Measurements from ENCODE around the gene PLCB1. TPM values are rescaled to one million over a fixed set of nuclear protein-coding genes. Genes with fewer than 3 reads are reported as not detected.

Gene PLCB1
- total RNA-seq, 4 donors from 2014 or later, result 7.2 to 28.1 (median 9.6) TPM

- no peak overlapping the region for H3K4me3 ChIP-seq
- H3K36me3 ChIP-seq, result no peaks in the 10 kb centered on the region
- no peak for DNase-seq
- H3K4me1 ChIP-seq, result peaks cover 0 to 4% (median 0%) of the 10 kb centered on the region in 4 donors
- TF ChIP-seq POLR2A (IDR thresholded peaks at IDR 0.05) (no peak), CTCF (IDR thresholded peaks at IDR 0.05) (no peak)
- H3K27ac ChIP-seq, result no peak overlapping the region
- H3K9me3 ChIP-seq, result no peaks in the 10 kb centered on the region
- no peaks in the 10 kb centered on the region for H3K27me3 ChIP-seq
Observed at GRCh38 chr20:8395956-8396355, 263.9 kb downstream of the PLCB1 start.

GRCh38 chr20:8398263-8399051, 266.4 kb downstream of the PLCB1 start:
- no peak for DNase-seq
- TF ChIP-seq POLR2A (IDR thresholded peaks at IDR 0.05) (no peak), CTCF (IDR thresholded peaks at IDR 0.05) (no peak)
- peaks cover 0 to 4% (median 0%) of the 10 kb centered on the region in 4 donors for H3K4me1 ChIP-seq
- no peak overlapping the region for H3K27ac ChIP-seq
- H3K27me3 ChIP-seq, result no peaks in the 10 kb centered on the region
- H3K36me3 ChIP-seq, result no peaks in the 10 kb centered on the region
- H3K9me3 ChIP-seq, result no peaks in the 10 kb centered on the region
- no peak overlapping the region for H3K4me3 ChIP-seq

GRCh38 chr20:8399947-8400346, 267.9 kb downstream of the PLCB1 start:
- Histone ChIP-seq H3K4me1 (peaks cover 0 to 4% (median 0%) of the 10 kb centered on the region in 4 donors), H3K9me3 (no peaks in the 10 kb centered on the region), H3K4me3 (no peak overlapping the region), H3K27ac (no peak overlapping the region), H3K27me3 (no peaks in the 10 kb centered on the region), H3K36me3 (no peaks in the 10 kb centered on the region)
- DNase-seq, result no peak
- no peak for TF ChIP-seq CTCF (IDR thresholded peaks at IDR 0.05)
- TF ChIP-seq POLR2A (IDR thresholded peaks at IDR 0.05), result no peak

GRCh38 chr20:8400486-8400885, 268.4 kb downstream of the PLCB1 start:
- no peak for DNase-seq
- no peak overlapping the region for H3K4me3 ChIP-seq
- H3K27me3 ChIP-seq, result no peaks in the 10 kb centered on the region
- H3K4me1 ChIP-seq, result peaks cover 0 to 4% (median 0%) of the 10 kb centered on the region in 4 donors
- no peak overlapping the region for H3K27ac ChIP-seq
- no peaks in the 10 kb centered on the region for H3K9me3 ChIP-seq
- TF ChIP-seq CTCF (IDR thresholded peaks at IDR 0.05) (no peak), POLR2A (IDR thresholded peaks at IDR 0.05) (no peak)
- no peaks in the 10 kb centered on the region for H3K36me3 ChIP-seq

- DNase-seq, result no peak
- peaks cover 0 to 4% (median 0%) of the 10 kb centered on the region in 4 donors for H3K4me1 ChIP-seq
- no peak overlapping the region for H3K4me3 ChIP-seq
- no peak overlapping the region for H3K27ac ChIP-seq
- H3K9me3 ChIP-seq, result no peaks in the 10 kb centered on the region
- TF ChIP-seq POLR2A (IDR thresholded peaks at IDR 0.05) (no peak), CTCF (IDR thresholded peaks at IDR 0.05) (no peak)
- no peaks in the 10 kb centered on the region for H3K36me3 ChIP-seq
- no peaks in the 10 kb centered on the region for H3K27me3 ChIP-seq
Observed at GRCh38 chr20:8401556-8401955, 269.5 kb downstream of the PLCB1 start.

Data from Peyer's patch (tissue), 4 donors.